Loucy (cell line): Measurements from ENCODE around the gene SLC20A1.

Experiments used
- H2AFZ ChIP-seq: fragments of 200-600 bp; sonication (generic); 2 replicates; pipeline ENCODE4 v1.6.0; 2016; ENCODE audit warnings: antibody characterized with exemption, mild to moderate bottlenecking, low read length, moderate library complexity
- H3F3A ChIP-seq: fragments of 200-600 bp; 2 replicates; pipeline ENCODE4 v1.6.0; 2016; ENCODE audit warnings: antibody characterized with exemption, low read depth, mild to moderate bottlenecking
- H3K27me3 ChIP-seq: fragments of 200-600 bp; sonication (generic); 2 replicates; pipeline ENCODE4 v1.6.1; 2014; ENCODE audit warnings: low read length, mild to moderate bottlenecking; ENCODE audit not compliant: insufficient read depth, poor library complexity, severe bottlenecking
- H3K36me3 ChIP-seq: fragments of 200-600 bp; sonication (generic); 2 replicates; pipeline ENCODE4 v1.6.1; 2016; ENCODE audit warnings: low read length; ENCODE audit not compliant: insufficient read depth
- H3K4me1 ChIP-seq: fragments of 200-600 bp; sonication (generic); 2 replicates; pipeline ENCODE4 v1.5.1; 2014; ENCODE audit warnings: low read length, mild to moderate bottlenecking; ENCODE audit not compliant: insufficient read depth, poor library complexity, severe bottlenecking
- H3K4me2 ChIP-seq: fragments of 200-600 bp; sonication (generic); 2 replicates; pipeline ENCODE4 v1.6.0; 2014; ENCODE audit warnings: antibody characterized with exemption, low read length, low read depth, mild to moderate bottlenecking; ENCODE audit not compliant: poor library complexity, severe bottlenecking
- H3K4me3 ChIP-seq: fragments of 200-600 bp; sonication (generic); 2 replicates; pipeline ENCODE4 v1.5.1; 2014; ENCODE audit warnings: low read length, mild to moderate bottlenecking, mixed read lengths; ENCODE audit not compliant: poor library complexity, severe bottlenecking
- H3K79me2 ChIP-seq: fragments of 200-600 bp; sonication (generic); 2 replicates; pipeline ENCODE4 v1.6.1; 2014; ENCODE audit warnings: low read length; ENCODE audit not compliant: insufficient read depth
- H3K9ac ChIP-seq: fragments of 200-600 bp; sonication (generic); 2 replicates; pipeline ENCODE4 v1.6.0; 2014; ENCODE audit warnings: mild to moderate bottlenecking, low read depth, low read length, moderate library complexity; ENCODE audit not compliant: poor library complexity, severe bottlenecking
- H3K9me2 ChIP-seq: fragments of 200-600 bp; sonication (generic); replicated peaks from 2 replicates; pipeline ENCODE4 v1.6.1; 2016; ENCODE audit warnings: low read depth, low read length, mixed read lengths
- H3K9me3 ChIP-seq: fragments of 200-600 bp; sonication (generic); 2 replicates; pipeline ENCODE4 v1.6.1; 2014; ENCODE audit warnings: mild to moderate bottlenecking, antibody characterized with exemption, low read length, low read depth; ENCODE audit not compliant: insufficient read depth
- H4K20me1 ChIP-seq: fragments of 200-600 bp; sonication (generic); 2 replicates; pipeline ENCODE4 v1.6.0; 2014; ENCODE audit warnings: antibody characterized with exemption, low read length, mild to moderate bottlenecking; ENCODE audit not compliant: insufficient read depth, poor library complexity, severe bottlenecking
- CTCF ChIP-seq: fragments of 200-600 bp; sonication (generic); conservative IDR thresholded peaks from 2 replicates; pipeline ENCODE4 v1.5.1; 2014; ENCODE audit warnings: mild to moderate bottlenecking, antibody characterized with exemption, low read length
- EZH2phosphoT487 ChIP-seq: fragments of 200-600 bp; IDR thresholded peaks from 2 replicates; pipeline ENCODE4 v1.6.1; 2018; ENCODE audit warnings: antibody characterized with exemption, mild to moderate bottlenecking, moderate library complexity, borderline replicate concordance

Gene SLC20A1

GRCh38 chr2:112679484-112679883 is 33.7 kb downstream of the SLC20A1 start:
- Histone ChIP-seq H3K9me2 (no peaks in the 10 kb centered on the region), H3K9ac (no peak overlapping the region), H3K4me2 (no peak overlapping the region), H3K79me2 (no peaks in the 10 kb centered on the region), H3F3A (no peaks in the 10 kb centered on the region), H2AFZ (no peak overlapping the region), H3K27me3 (no peaks in the 10 kb centered on the region), H3K9me3 (no peaks in the 10 kb centered on the region), H3K4me3 (no peak overlapping the region), H3K4me1 (peaks cover 3% of the 10 kb centered on the region), H4K20me1 (no peaks in the 10 kb centered on the region), H3K36me3 (no peaks in the 10 kb centered on the region)
- TF ChIP-seq CTCF (no peak), EZH2phosphoT487 (no peak)

GRCh38 chr2:112680666-112681101 is 34.9 kb downstream of the SLC20A1 start:
- H3K9ac ChIP-seq = no peak overlapping the region
- H3K4me2 ChIP-seq = no peak overlapping the region

GRCh38 chr2:112682101-112682500 is 36.4 kb downstream of the SLC20A1 start:
- Histone ChIP-seq H3K79me2 (no peaks in the 10 kb centered on the region), H3K9me3 (no peaks in the 10 kb centered on the region), H2AFZ (no peak overlapping the region), H3F3A (no peaks in the 10 kb centered on the region), H3K36me3 (no peaks in the 10 kb centered on the region), H3K9ac (no peak overlapping the region), H3K27me3 (no peaks in the 10 kb centered on the region), H4K20me1 (no peaks in the 10 kb centered on the region), H3K4me1 (peaks cover 18% of the 10 kb centered on the region), H3K9me2 (no peaks in the 10 kb centered on the region), H3K4me2 (no peak overlapping the region), H3K4me3 (no peak overlapping the region)
- no peak for TF ChIP-seq CTCF
- TF ChIP-seq EZH2phosphoT487 = no peak

More at GRCh38 chr2:112680666-112681101, 34.9 kb downstream of the SLC20A1 start:
- Histone ChIP-seq H3K9me2 (no peaks in the 10 kb centered on the region), H2AFZ (no peak overlapping the region), H3K79me2 (no peaks in the 10 kb centered on the region), H3K9me3 (no peaks in the 10 kb centered on the region), H3K27me3 (no peaks in the 10 kb centered on the region), H3K4me3 (no peak overlapping the region), H3K4me1 (peaks cover 13% of the 10 kb centered on the region), H3F3A (no peaks in the 10 kb centered on the region), H4K20me1 (no peaks in the 10 kb centered on the region), H3K36me3 (no peaks in the 10 kb centered on the region)
- TF ChIP-seq CTCF = no peak
- TF ChIP-seq EZH2phosphoT487 = no peak
